ENCODE measurements around the gene PAQR8.

PAQR8 gene

GRCh38 chr6:52347818-52348217, 14.1 kb upstream of the PAQR8 start:
- no peak for DNase-seq (ENCODE audit: low read depth, low spot score)

GRCh38 chr6:52351879-52352238, 10.1 kb upstream of the PAQR8 start:
- no peak for DNase-seq (ENCODE audit: low read depth, low spot score)

DNA sequence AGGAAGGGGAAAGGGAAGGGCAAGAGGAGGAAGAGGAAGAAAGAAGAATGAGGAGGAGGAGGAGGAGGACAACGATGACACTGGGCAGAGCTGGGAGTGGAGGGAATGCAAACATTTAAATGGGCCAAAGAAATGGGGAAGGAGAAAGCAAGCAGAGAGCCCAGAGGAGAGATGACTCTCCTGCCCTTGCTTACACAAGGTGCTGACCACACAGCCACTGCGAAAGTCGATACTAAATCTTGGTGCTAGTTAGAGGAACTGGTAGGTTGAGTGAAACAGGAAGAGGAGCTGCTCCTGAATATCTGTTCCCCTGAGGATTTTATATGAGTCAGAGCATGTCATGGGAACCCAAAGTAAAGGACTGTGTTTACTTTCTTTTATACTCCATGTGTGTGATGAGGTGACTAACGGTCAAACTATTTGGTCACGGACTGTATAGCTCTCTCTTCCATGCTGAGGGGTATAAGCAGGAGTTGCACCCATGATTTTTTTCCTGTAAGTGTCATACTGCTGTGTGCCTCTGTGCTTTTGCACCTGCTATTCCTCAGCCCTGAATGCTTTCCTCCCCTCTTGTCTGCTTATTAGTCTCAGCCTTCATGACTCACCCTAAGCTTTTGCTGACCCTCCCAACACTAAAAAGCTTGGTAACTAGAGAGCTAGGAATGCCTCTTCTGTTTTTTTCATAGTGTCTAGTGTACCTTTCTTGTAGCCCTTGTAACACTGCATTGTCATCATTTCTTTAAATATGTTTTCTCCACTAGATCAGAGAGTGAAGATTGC, 9.5 kb upstream of the PAQR8 start:
- DNase-seq (ENCODE audit: low read depth, low spot score): no peak

DNA sequence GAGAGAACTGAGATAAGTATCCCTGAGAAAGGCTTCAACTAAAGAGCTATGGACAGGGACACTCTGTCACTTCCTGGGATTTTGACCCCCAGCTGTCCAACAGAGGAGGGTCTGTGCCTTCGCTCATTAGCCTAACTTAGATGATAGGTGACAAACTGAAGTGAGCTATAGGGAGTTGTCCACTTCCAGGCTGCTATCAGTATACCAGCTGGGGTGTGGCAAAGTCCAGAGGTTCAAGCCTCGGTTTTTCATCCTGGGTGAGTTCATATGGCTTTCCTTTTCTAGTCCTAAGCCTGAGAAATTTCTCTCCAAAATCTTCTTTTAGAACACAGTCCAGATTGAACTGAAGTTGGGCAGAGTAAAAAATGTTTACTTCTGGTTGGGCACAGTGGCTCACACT, 5.9 kb upstream of the PAQR8 start:
- no peak for DNase-seq (ENCODE audit: low read depth, low spot score)

DNA sequence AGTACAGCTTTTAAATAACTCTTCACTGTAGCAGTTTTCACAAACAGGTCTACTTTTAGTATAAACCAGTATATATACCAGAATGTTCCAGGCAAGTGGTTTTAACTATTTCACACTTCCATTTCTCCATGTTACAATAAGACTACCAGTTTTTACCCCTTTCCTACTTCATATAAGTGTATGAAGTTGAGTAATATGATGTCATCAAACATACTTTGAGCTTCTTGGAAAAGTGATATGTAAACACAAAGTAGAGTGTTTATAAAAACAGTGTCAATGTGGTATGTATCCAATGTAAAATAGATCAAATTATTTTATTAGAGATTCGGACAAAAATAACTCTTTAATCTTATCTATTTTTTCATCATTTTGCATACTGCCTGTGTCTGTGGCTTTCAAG, 2.5 kb upstream of the PAQR8 start:
- DNase-seq (ENCODE audit: low read depth, low spot score): no peak

- no peak for DNase-seq (ENCODE audit: low read depth, low spot score)
These were observed 1.9 kb upstream of the PAQR8 start for GRCh38 chr6:52360028-52360427.

- no peak for DNase-seq (ENCODE audit: low read depth, low spot score)
These were observed 1.1 kb upstream of the PAQR8 start for GRCh38 chr6:52360601-52361413.

- no peak for DNase-seq (ENCODE audit: low read depth, low spot score)
These were observed 472 bp upstream of the PAQR8 start for GRCh38 chr6:52361414-52361944.

DNA sequence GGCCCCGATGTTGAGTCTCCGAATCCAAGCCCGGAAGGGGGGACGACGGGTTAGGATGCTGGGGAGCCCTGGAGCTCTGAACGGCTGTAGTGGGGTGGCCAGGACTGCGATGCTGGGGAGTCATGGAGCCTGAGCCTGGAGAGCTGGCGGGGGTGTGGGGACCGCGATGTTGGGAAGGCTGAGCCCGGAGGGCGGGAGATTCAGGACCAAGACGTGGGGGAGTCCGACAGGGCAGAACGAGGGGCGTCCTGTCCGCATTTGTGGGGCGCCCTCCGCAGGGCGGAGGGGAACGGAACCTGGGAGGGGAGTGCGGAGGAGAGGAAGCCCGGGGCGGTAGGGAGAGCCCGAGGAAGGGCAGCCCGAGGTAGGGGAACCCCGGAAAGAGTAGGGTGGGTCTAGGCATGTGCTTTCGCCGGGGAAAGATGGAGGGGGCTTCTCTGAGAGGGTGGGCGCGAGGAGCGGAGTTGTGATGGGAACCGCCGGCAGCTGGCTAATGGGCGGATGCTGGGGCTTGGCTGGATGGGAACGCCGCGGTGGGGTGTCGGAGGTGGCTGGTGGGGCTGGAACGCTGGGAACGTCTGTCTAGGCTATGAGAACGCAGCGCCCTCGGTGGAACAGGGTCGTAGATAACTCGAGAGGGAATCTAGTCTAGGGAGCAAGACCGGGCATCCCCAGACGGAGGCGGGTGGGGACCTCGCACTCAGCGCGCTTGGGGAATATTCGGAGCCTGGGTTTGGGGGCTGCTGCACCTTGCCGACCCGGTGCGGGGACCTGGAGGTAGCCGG, 684 bp downstream of the PAQR8 start:
- peak; percentile 11 for DNase-seq (ENCODE audit: low read depth, low spot score)

- DNase-seq (ENCODE audit: low read depth, low spot score): no peak
These were observed 1.4 kb downstream of the PAQR8 start for GRCh38 chr6:52363228-52363867.

DNA sequence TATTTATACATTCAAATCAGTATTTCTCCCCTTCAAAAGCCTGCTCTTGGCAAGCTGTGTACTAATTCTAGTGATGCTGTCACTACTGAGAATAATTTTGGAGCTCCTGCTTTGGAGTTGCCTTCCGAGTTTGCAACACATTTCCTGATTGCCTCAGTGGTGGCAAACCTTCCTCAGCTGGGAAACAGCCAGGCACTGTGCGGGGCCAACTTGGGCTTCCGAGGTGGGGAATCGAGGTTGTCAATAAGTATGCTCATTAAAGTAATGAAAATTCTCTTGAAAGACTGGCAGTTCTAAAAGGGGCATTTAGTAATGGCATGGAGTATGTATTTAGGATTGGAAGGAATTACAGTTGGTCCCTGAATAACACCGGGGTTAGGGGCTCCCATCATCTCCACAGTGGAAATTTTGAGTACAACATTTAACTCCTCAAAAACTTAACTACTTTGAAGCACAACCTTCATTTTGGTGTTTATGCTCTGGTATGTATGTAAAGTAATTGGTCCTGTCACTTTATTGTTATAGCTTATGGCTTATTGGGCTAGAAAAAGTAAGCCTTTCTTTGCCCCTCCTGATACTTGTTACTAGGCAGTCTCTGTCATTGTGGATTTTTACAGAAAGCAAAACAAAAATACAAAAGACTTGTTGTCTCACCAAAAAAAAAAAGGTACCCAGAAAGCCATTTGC, 2.7 kb downstream of the PAQR8 start:
- DNase-seq (ENCODE audit: low read depth, low spot score): no peak

DNA sequence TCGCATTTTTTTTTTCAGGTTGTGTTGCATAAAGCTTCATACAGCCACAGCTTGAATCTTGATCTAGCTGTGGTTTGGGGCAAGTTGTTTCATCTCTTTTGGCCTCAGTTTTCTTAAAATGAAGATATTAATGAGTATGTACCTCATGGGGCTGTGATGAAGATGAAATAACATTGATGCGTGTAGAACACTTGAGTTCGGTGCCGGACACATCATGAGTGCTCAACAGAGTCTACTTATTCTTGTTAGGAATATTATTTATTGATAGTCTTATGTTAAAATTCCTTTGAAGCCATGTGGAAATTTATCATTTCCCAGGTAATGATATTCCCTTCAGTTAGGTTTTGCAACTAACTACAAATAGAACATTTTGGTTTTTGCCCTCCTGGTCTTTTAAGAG, 3.4 kb downstream of the PAQR8 start:
- no peak for DNase-seq (ENCODE audit: low read depth, low spot score)

DNA sequence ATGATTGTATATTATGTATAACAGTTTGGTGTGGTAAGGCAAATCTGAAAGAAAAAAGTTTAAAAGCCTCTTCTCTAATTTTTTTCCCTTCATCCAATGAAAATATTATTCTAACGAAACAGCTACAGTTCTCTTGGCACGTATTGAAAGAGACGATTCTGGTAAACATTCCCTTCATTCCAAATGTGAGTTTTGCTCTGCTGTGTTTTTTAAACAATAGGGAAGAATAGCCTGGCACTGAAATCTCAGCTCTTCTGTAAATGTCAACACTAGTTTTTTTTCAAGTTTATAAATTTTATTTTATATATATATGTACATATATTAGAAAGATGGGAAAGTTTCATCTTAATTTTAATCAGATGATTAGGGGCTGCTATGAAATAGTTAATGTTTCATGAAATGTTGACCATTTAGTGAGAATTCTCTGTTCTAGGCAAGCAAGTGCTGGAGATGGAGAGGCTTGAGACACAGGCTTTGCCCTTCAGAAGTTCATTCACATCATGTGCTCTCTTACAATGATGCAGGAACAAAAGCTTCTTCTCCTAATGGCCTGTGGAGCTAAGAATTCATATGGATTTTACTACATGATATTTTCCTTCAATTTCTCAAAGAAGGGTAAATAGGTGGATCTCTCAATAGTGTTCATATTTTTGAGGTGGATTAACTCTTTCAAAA, 4.1 kb downstream of the PAQR8 start:
- DNase-seq (ENCODE audit: low read depth, low spot score): no peak

DNA sequence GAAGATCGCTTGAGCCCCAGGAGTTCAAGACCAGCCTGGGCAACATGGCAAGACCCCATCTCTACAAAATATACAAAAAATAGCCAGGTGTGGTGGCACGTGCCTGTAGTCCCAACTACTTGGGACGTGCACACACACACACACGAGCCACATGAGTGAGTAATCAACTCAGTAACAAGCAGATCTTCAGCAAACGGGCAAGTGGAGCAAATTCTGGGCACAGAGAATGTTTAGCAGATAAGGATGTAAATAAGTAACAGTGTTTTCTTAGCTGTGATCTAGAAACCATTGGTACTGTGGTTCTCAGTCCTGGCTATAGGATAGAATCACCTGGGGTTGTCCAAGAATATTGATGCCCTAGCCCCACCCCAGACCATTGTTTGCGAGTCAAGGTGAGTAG, 6.1 kb downstream of the PAQR8 start:
- no peak for DNase-seq (ENCODE audit: low read depth, low spot score)

DNA sequence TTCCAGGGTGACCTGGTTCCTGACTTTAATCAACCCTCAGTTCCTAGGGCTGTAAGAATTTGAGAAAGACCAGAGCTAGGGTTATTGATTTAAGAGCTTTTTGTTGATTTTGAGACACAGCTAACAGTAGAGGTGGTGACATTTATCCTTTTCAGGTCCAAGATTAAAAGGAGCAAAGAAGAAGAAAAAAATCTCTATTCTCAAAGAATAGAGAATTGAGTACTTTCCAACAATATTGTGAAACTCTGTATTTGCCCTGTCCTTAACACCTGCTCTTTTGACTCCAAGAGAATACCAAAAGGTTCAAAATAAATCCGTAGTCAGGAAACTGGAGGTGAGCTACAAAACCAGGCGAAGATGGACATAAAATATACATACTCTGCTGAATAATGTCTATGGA, 7.3 kb downstream of the PAQR8 start:
- no peak for DNase-seq (ENCODE audit: low read depth, low spot score)

- no peak for DNase-seq (ENCODE audit: low read depth, low spot score)
These were observed 9.8 kb downstream of the PAQR8 start for GRCh38 chr6:52371656-52372191.

- DNase-seq (ENCODE audit: low read depth, low spot score): no peak
These were observed 11.3 kb downstream of the PAQR8 start for GRCh38 chr6:52373151-52373690.

GRCh38 chr6:52374247-52374646, 12.3 kb downstream of the PAQR8 start:
- no peak for DNase-seq (ENCODE audit: low read depth, low spot score)

GRCh38 chr6:52375780-52376556, 14.0 kb downstream of the PAQR8 start:
- no peak for DNase-seq (ENCODE audit: low read depth, low spot score)
